ENCODE results near the gene PRTG.

- TF ChIP-seq CTCF (IDR thresholded peaks at IDR 0.05) = no peak
- TF ChIP-seq POLR2A (IDR thresholded peaks at IDR 0.05) = no peak
These were observed 141.6 kb downstream of the PRTG start for GRCh38 chr15:55601374-55601773.

All from uterus (tissue), 2 donors.